Lower lobe of right lung (tissue), 2 donors: ENCODE measurements around the gene TMEM238L. TPM values are rescaled to one million over a fixed set of nuclear protein-coding genes. Genes with fewer than 3 reads are reported as not detected.

ENCODE experiments used
- ATAC-seq, 2 donors: fragments of 200-7000 bp; cut with Tn5 transposase; one replicate each; pipeline ENCODE4 v1.9.1; 2020 to 2022; ENCODE audit warnings: mild to moderate bottlenecking in 2 of 2, moderate library complexity in 2 of 2
- DNase-seq: peaks from one replicate; pipeline ENCODE4 v3.0.0-alpha.2; 2020
- H3K27ac ChIP-seq: fragments of 200-600 bp; one replicate; pipeline ENCODE4 v1.8.0; 2022
- H3K27me3 ChIP-seq: fragments of 200-600 bp; one replicate; pipeline ENCODE4 v1.8.0; 2022; ENCODE audit warnings: low read depth
- H3K36me3 ChIP-seq: fragments of 200-600 bp; one replicate; pipeline ENCODE4 v1.8.0; 2022; ENCODE audit warnings: mild to moderate bottlenecking
- H3K4me1 ChIP-seq: fragments of 200-600 bp; one replicate; pipeline ENCODE4 v1.8.0; 2022
- H3K4me3 ChIP-seq: fragments of 200-600 bp; one replicate; pipeline ENCODE4 v1.8.0; 2022; ENCODE audit warnings: mild to moderate bottlenecking
- H3K9me3 ChIP-seq: fragments of 200-600 bp; one replicate; pipeline ENCODE4 v1.8.0; 2022
- intact Hi-C: fragments of 100-400 bp; cut with DNase I; formaldehyde crosslinking; loops from one replicate; pipeline ENCODE4 v1.11.0; 2022
- total RNA-seq: library from RNA; stranded (reverse); fragmentation: NEBNext Ultra II Directional; extraction: Animal tissue kit (Norgen Biotek cat#: 25700); gene quantifications from one replicate; pipeline ENCODE4 v1.2.1, GENCODE V29; 2021
- TF ChIP-seq, protein P1 (sequence below): fragments of 200-600 bp; IDR thresholded peaks from one replicate; pipeline ENCODE4 v1.8.0; 2022; ENCODE audit warnings: antibody characterized with exemption, mild to moderate bottlenecking
- donor health status: DM: no; HTN: yes; CAD: no; lungs with severe emphysema.

TMEM238L gene
- total RNA-seq, 1 donor from 2014 or later = not detected

DNA sequence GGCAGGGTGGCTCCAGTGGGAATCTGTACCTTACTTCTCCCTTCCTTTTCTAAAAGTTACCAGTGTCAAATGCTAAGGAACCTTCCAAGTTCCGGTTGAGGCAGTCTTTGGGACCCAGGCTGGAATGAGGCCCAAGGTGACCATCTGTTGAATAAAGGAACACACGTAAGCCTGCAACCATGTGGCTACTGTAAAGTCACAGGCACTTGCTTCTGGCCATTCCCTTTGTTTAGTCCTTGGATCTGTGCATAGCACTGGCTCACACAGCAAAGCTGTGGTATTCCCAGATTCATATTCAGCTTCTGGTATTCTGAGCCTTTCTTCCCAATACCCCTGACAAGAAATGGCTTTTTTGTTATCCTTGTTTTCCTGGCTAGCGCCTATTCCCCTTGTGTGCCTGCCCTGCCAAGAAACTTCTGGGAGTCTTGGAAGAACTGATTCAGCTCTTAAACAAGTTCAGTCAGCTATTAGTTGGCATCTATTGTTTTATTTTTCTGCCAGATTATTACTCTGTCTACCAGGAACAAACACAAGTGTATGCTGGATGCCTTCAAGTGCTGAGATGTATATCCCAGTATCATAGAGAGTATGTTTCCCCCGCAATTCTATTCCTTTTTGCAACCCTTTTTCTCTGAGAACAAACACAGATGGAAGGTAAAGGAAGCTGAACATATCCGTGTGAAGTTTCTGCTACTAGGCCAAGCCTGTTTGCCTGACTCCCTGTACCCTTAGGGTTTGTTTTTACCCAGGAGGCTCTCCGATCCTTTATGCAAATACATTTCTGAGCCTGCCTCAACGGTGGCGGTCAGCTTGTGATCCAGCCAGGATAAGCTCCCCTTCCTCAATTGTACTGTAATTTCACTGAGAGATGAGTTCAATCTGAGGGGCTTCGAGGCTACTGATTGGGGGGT is 13.2 kb downstream of the TMEM238L start:
- intact Hi-C loops = no loop called here
- ATAC-seq (no peak), DNase-seq (no peak)
- TF ChIP-seq, protein P1, sequence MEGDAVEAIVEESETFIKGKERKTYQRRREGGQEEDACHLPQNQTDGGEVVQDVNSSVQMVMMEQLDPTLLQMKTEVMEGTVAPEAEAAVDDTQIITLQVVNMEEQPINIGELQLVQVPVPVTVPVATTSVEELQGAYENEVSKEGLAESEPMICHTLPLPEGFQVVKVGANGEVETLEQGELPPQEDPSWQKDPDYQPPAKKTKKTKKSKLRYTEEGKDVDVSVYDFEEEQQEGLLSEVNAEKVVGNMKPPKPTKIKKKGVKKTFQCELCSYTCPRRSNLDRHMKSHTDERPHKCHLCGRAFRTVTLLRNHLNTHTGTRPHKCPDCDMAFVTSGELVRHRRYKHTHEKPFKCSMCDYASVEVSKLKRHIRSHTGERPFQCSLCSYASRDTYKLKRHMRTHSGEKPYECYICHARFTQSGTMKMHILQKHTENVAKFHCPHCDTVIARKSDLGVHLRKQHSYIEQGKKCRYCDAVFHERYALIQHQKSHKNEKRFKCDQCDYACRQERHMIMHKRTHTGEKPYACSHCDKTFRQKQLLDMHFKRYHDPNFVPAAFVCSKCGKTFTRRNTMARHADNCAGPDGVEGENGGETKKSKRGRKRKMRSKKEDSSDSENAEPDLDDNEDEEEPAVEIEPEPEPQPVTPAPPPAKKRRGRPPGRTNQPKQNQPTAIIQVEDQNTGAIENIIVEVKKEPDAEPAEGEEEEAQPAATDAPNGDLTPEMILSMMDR = no peak
- no peak overlapping the region for H3K27ac ChIP-seq
- H3K4me1 ChIP-seq = peaks cover 4% of the 10 kb centered on the region
- H3K27me3 ChIP-seq = no peaks in the 10 kb centered on the region
- no peak overlapping the region for H3K4me3 ChIP-seq
- H3K9me3 ChIP-seq = no peaks in the 10 kb centered on the region
- no peaks in the 10 kb centered on the region for H3K36me3 ChIP-seq

DNA sequence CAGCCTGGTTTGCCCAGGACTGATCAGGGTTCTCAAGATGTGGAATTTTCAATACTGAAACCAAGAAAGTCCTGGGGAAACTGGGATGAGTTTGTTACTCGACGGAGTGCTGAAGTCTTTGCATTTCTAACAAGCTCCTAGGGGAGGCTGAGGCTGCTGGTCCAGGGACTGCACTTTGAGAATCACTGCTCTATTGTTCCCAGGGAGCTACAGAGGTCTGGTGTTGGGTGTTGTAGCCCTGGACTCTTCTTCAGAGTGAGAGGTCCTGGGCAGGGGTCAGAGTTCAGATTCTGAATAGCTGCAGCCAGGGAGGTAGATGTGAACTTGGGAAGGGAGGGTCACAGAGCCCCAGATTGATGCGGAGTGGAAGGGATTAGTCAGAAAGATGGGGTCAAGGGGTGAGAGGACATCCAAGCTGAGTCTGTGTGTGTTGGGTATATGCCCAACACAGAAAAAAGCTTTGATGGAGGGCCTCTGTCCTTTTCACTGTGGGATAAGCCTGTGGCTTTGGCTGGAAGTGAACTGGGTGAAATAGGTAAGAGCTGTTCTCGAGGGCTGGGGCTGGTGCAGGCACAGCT is 14.1 kb downstream of the TMEM238L start:
- H3K27ac ChIP-seq = no peak overlapping the region
- ATAC-seq (no peak), DNase-seq (no peak)

DNA sequence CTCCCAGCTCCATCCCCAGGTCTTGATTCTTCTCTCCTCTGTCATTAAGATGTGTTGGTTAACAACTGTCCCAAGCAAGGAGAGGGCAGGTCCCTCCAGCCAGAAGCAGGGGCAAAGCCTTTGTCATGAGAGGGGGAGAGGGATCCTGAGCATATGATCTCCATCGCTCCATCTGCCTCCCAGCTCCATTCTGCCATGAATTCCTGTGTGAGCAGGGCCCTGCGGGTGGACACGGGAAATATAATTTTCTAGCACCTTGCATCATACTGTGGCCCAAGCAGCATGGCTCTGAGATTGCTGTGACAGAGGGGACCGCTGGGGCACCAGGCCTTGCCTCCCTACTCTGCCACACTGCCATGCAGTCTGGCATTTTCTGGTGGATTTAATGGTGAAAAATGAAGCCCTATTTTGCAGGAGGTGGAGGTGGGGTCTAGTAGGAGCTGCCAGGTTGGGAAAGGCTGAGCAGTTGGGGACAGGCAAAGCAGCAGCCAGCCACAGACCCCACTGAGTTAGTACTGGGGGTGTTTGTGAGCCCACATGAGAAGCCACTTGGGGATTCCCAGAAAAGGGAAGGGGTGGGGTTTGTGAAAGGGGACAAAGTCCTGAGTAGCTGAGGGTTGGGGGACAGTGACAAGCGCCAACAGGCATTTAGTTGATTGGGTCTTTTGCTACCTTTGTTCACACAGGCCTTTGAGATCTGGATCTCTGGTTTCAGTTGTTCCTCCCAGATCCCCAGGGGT is 16.4 kb downstream of the TMEM238L start:
- Histone ChIP-seq H3K4me1 (no peaks in the 10 kb centered on the region), H3K27ac (no peak overlapping the region), H3K36me3 (no peaks in the 10 kb centered on the region), H3K9me3 (no peaks in the 10 kb centered on the region), H3K4me3 (no peak overlapping the region), H3K27me3 (no peaks in the 10 kb centered on the region)
- ATAC-seq (no peak), DNase-seq (no peak)
- TF ChIP-seq, protein P1 = no peak
- intact Hi-C loops = no loop called here

More for the DNA sequence above, 14.1 kb downstream of the TMEM238L start:
- H3K9me3 ChIP-seq = no peaks in the 10 kb centered on the region
- H3K36me3 ChIP-seq = no peaks in the 10 kb centered on the region
- H3K4me3 ChIP-seq = no peak overlapping the region
- TF ChIP-seq, protein P1 = no peak
- H3K27me3 ChIP-seq = no peaks in the 10 kb centered on the region
- peaks cover 4% of the 10 kb centered on the region for H3K4me1 ChIP-seq
- intact Hi-C loops = no loop called here

DNA sequence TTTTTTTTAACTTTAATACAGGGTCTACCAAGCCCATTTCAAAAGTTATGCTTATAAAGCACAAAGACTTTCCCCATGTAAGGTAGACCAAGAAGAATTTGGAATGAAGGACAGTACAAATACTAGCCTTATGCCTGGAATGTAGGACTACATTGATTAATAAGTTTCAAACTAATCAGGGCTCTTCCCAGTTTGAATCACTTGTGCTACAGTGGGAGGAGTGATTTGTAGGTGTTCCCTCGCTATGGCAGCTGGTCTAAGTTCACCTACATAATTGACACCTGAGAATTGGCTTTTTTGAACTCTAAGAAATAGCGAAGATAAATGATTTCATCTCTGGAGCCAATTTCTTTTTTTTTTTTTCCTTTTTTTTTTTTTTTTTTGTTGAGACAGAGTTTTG is 18.6 kb downstream of the TMEM238L start:
- no peak overlapping the region for H3K4me3 ChIP-seq
- DNase-seq (no peak), ATAC-seq (no peak)
- no peaks in the 10 kb centered on the region for H3K36me3 ChIP-seq
- intact Hi-C loops = no loop called here
- TF ChIP-seq, protein P1 = no peak
- H3K9me3 ChIP-seq = no peaks in the 10 kb centered on the region
- H3K27me3 ChIP-seq = no peaks in the 10 kb centered on the region
- no peak overlapping the region for H3K27ac ChIP-seq
- no peaks in the 10 kb centered on the region for H3K4me1 ChIP-seq

DNA sequence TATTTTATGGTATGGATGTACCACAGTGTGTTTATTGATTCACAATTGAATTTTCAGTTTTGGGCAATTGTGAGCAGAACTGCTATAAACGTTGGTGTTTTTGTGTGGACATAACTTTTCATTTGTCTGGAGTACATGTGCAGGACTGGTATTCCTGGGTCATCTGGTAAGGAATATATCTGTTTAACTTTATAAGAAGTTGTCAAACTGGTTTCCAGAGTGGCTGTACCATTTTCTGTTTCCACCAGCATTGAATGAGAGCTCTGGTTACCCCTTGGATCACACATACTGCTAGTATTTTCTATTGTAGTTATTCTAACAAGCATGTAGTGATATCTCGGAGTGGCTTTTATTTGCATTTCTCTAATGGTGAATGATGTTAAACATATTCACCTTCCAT is 24.3 kb downstream of the TMEM238L start:
- no peaks in the 10 kb centered on the region for H3K36me3 ChIP-seq
- no peaks in the 10 kb centered on the region for H3K4me1 ChIP-seq
- no peak overlapping the region for H3K27ac ChIP-seq
- no peaks in the 10 kb centered on the region for H3K9me3 ChIP-seq
- H3K4me3 ChIP-seq = no peak overlapping the region
- no peak for DNase-seq
- intact Hi-C loops = no loop called here
- ATAC-seq = no peak
- TF ChIP-seq, protein P1 = no peak
- no peaks in the 10 kb centered on the region for H3K27me3 ChIP-seq
